GM19023 (cell line): Measurements from ENCODE around the gene ARFIP1.

Source experiments
- ATAC-seq: cut with Tn5 transposase; IDR thresholded peaks from one replicate; pipeline ENCODE4 v1.9.1; 2021; ENCODE audit warnings: mild to moderate bottlenecking, moderate library complexity; ENCODE audit not compliant: unreplicated experiment

ARFIP1 gene

DNA sequence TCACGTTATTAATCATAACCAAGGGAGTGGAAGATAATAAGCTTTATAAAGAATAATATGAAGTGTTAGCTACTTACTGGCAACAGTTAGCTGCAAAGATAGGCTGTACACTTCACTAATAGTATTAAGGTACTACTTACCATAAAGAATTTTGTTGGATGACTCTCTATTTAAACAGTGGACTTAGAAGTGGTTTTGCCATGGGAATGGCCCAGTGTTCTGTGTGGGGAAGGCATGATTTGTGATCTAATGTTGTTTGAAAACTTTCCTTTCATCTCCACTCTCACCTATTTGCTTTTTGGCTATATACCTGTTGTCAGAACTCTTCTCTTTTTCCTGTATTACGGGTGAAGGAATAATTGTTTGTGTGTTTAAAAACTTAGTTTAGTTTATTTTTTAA lies 179.3 kb downstream of the ARFIP1 start:
- ATAC-seq: no peak

- ATAC-seq: no peak
Observed at GRCh38 chr4:152960082-152960481, 180.3 kb downstream of the ARFIP1 start.

DNA sequence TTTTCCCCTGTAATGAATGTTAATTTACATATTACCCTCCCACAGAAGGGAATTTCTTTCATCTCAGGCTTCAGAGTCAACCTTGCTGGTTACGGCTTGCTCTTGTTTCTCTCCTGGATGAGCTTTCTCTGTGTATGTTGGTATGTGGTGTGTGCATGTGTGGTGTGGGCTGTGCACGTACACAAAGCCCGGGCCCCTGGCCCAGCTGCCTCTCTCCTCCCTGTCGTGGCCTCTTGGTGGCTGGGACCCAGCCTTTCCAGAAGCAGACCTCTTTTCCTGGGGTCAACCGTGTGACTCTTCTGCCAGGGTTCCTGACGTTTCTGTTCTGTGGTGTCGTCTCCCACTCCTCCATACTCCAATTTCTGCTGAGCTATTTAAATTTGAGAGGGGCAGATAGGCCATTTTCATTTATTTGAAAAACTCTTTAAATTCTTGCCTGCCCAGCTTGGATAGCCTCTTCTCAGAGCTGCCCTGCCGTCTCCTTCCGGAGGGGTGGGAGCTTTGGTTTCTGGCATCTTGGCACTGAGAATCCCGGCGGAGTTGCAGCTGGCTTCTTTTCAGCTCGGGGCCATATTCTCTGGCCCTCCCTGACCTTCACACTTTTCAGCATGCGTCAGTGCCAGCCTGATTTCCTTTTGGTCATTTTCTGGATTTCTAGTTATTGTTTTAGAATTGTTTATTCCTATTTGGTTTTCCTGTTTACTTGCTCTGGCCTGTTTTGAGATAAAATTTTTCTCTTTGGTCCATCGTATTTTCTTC lies 181.4 kb downstream of the ARFIP1 start:
- no peak for ATAC-seq

DNA sequence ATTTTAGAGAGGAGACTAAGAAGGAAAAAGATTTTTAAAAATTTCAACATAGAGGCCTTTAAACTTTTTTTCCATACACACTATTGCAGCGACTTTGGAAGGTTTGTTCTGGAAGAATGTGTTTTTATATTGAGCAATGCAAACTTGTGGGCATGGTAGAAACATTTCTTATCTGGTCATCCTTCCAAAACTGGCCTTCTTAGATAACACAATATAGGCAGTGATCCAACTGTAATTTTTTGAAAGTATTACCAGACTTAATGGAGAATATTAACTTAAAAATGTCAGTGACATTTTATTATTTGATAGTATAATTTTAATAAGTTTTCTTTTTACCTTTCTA lies 182.0 kb downstream of the ARFIP1 start:
- ATAC-seq: no peak
